Naive B cell (primary cell): Measurements from ENCODE around the gene GABRR3. TPM values are rescaled to one million over a fixed set of nuclear protein-coding genes. Genes with fewer than 3 reads are reported as not detected.

Experiments
- ATAC-seq, 2 donors: fragments of 150-1000 bp; cut with Tn5 transposase; 2 replicates each; pipeline ENCODE4 v1.10.0; 2021; ENCODE audit warnings: low read depth in 2 of 2, mild to moderate bottlenecking in 2 of 2, moderate library complexity in 2 of 2
- DNase-seq: peaks from one replicate; pipeline ENCODE4 v3.0.0; 2022
- H3K27ac Mint-ChIP-seq, 6 donors: one replicate each; pipeline ENCODE4 v1.8.0; 2020 to 2022; ENCODE audit warnings: mild to moderate bottlenecking in 6 of 6, mixed read lengths in 6 of 6, moderate library complexity in 5 of 6, inconsistent platforms in 2 of 6
- H3K27me3 Mint-ChIP-seq, 3 donors: one replicate each; pipeline ENCODE4 v1.8.0; 2021 to 2022; ENCODE audit warnings: mixed read lengths in 3 of 3, mild to moderate bottlenecking in 1 of 3
- H3K36me3 Mint-ChIP-seq, 2 donors: one replicate each; pipeline ENCODE4 v1.8.0; 2020 to 2022; ENCODE audit warnings: mixed read lengths in 2 of 2, inconsistent platforms in 1 of 2, mild to moderate bottlenecking in 1 of 2
- H3K4me1 Mint-ChIP-seq, 3 donors: one replicate each; pipeline ENCODE4 v1.8.0; 2020 to 2022; ENCODE audit warnings: mixed read lengths in 3 of 3, inconsistent platforms in 1 of 3, mild to moderate bottlenecking in 1 of 3, moderate library complexity in 1 of 3
- H3K4me3 Mint-ChIP-seq, 8 donors: one replicate each; pipeline ENCODE4 v1.8.0; 2020 to 2022; ENCODE audit warnings: mild to moderate bottlenecking in 8 of 8, mixed read lengths in 8 of 8, moderate library complexity in 8 of 8, inconsistent platforms in 2 of 8
- H3K9me3 Mint-ChIP-seq, 7 donors: one replicate each; pipeline ENCODE4 v1.8.0; 2020 to 2022; ENCODE audit warnings: mixed read lengths in 7 of 7, mild to moderate bottlenecking in 5 of 7, inconsistent platforms in 2 of 7, moderate library complexity in 1 of 7
- polyA plus RNA-seq, 6 donors: library from polyadenylated mRNA; unstranded; fragments of 300-500 nt; fragmentation: Illumina TruSeq; gene quantifications; one replicate each; pipeline ENCODE4 v1.2.3, GENCODE V29; 2021; ENCODE audit warnings: low read depth in 6 of 6

GABRR3 gene
- polyA plus RNA-seq, 6 donors from 2014 or later = not detected

- no peaks in the 10 kb centered on the region for H3K9me3 Mint-ChIP-seq
- no peak overlapping the region for H3K27ac Mint-ChIP-seq
- H3K4me3 Mint-ChIP-seq = no peak overlapping the region
- DNase-seq = no peak
- ATAC-seq = no peak
- H3K36me3 Mint-ChIP-seq = no peaks in the 10 kb centered on the region
- peaks cover 13 to 26% (median 15%) of the 10 kb centered on the region in 3 donors for H3K27me3 Mint-ChIP-seq
- peaks cover 0 to 5% (median 3%) of the 10 kb centered on the region in 3 donors for H3K4me1 Mint-ChIP-seq
Observed at GRCh38 chr3:98034486-98034885, 629 bp downstream of the GABRR3 start.

GRCh38 chr3:98034036-98034435, 1.1 kb downstream of the GABRR3 start:
- no peak for ATAC-seq
- Mint-ChIP-seq H3K4me3 (no peak overlapping the region), H3K27ac (no peak overlapping the region), H3K27me3 (peaks cover 15 to 30% (median 17%) of the 10 kb centered on the region in 3 donors), H3K9me3 (no peaks in the 10 kb centered on the region), H3K4me1 (peaks cover 0 to under 1% (median 0%) of the 10 kb centered on the region in 3 donors), H3K36me3 (no peaks in the 10 kb centered on the region)
- DNase-seq = no peak

GRCh38 chr3:98032904-98033303, 2.2 kb downstream of the GABRR3 start:
- H3K27me3 Mint-ChIP-seq = peaks cover 19 to 31% (median 22%) of the 10 kb centered on the region in 3 donors
- H3K9me3 Mint-ChIP-seq = no peaks in the 10 kb centered on the region
- DNase-seq (no peak), ATAC-seq (no peak)
- no peaks in the 10 kb centered on the region for H3K36me3 Mint-ChIP-seq
- H3K27ac Mint-ChIP-seq = no peak overlapping the region
- H3K4me1 Mint-ChIP-seq = no peaks in the 10 kb centered on the region
- H3K4me3 Mint-ChIP-seq = no peak overlapping the region

- Mint-ChIP-seq H3K9me3 (no peaks in the 10 kb centered on the region), H3K4me3 (no peak overlapping the region), H3K27ac (no peak overlapping the region), H3K36me3 (no peaks in the 10 kb centered on the region), H3K27me3 (peaks cover 14 to 24% (median 15%) of the 10 kb centered on the region in 3 donors), H3K4me1 (no peaks in the 10 kb centered on the region)
- ATAC-seq (no peak), DNase-seq (no peak)
Observed at GRCh38 chr3:98032265-98032664, 2.9 kb downstream of the GABRR3 start.

GRCh38 chr3:98029083-98029482, 6.0 kb downstream of the GABRR3 start:
- no peak for ATAC-seq

GRCh38 chr3:98027085-98027446, 8.0 kb downstream of the GABRR3 start:
- ATAC-seq = no peak
- H3K27ac Mint-ChIP-seq = peak overlapping the region in 1 of 6 donors; percentile 74
- H3K27me3 Mint-ChIP-seq = peaks cover 9 to 14% (median 10%) of the 10 kb centered on the region in 3 donors
- H3K4me1 Mint-ChIP-seq = peaks cover 0 to 5% (median 5%) of the 10 kb centered on the region in 3 donors
- no peak overlapping the region for H3K4me3 Mint-ChIP-seq
- no peaks in the 10 kb centered on the region for H3K36me3 Mint-ChIP-seq
- H3K9me3 Mint-ChIP-seq = no peaks in the 10 kb centered on the region
- DNase-seq = no peak

More at GRCh38 chr3:98029083-98029482, 6.0 kb downstream of the GABRR3 start:
- H3K4me1 Mint-ChIP-seq = no peaks in the 10 kb centered on the region
- no peaks in the 10 kb centered on the region for H3K36me3 Mint-ChIP-seq
- H3K27me3 Mint-ChIP-seq = peaks cover 9 to 17% (median 11%) of the 10 kb centered on the region in 3 donors
- no peaks in the 10 kb centered on the region for H3K9me3 Mint-ChIP-seq
- DNase-seq = no peak
- H3K27ac Mint-ChIP-seq = no peak overlapping the region
- H3K4me3 Mint-ChIP-seq = no peak overlapping the region

GRCh38 chr3:98026425-98027084, 8.6 kb downstream of the GABRR3 start:
- peaks cover 0 to 5% (median 5%) of the 10 kb centered on the region in 3 donors for H3K4me1 Mint-ChIP-seq
- H3K27me3 Mint-ChIP-seq = peaks cover 9 to 14% (median 10%) of the 10 kb centered on the region in 3 donors
- no peak for ATAC-seq
- no peaks in the 10 kb centered on the region for H3K9me3 Mint-ChIP-seq
- no peak for DNase-seq
- peak overlapping the region in 1 of 6 donors; percentile 74 for H3K27ac Mint-ChIP-seq
- H3K36me3 Mint-ChIP-seq = no peaks in the 10 kb centered on the region
- H3K4me3 Mint-ChIP-seq = no peak overlapping the region

- Mint-ChIP-seq H3K4me1 (peaks cover 0 to 5% (median 5%) of the 10 kb centered on the region in 3 donors), H3K9me3 (no peaks in the 10 kb centered on the region), H3K27ac (no peak overlapping the region), H3K4me3 (no peak overlapping the region), H3K36me3 (no peaks in the 10 kb centered on the region), H3K27me3 (peaks cover 9 to 10% (median 9%) of the 10 kb centered on the region in 3 donors)
- ATAC-seq (no peak), DNase-seq (no peak)
Observed at GRCh38 chr3:98025392-98025945, 9.6 kb downstream of the GABRR3 start.

- peak overlapping the region in 1 of 6 donors; percentile 31 for H3K27ac Mint-ChIP-seq
- no peaks in the 10 kb centered on the region for H3K36me3 Mint-ChIP-seq
- H3K4me1 Mint-ChIP-seq = peaks cover 0 to 5% (median 5%) of the 10 kb centered on the region in 3 donors
- ATAC-seq = peak; percentile 56 to 80
- peaks cover 0 to 4% (median 4%) of the 10 kb centered on the region in 3 donors for H3K27me3 Mint-ChIP-seq
- DNase-seq = peak; percentile 76
- H3K9me3 Mint-ChIP-seq = no peaks in the 10 kb centered on the region
- no peak overlapping the region for H3K4me3 Mint-ChIP-seq
Observed at GRCh38 chr3:98022978-98023820, 11.9 kb downstream of the GABRR3 start.

GRCh38 chr3:98021830-98022560, 13.1 kb downstream of the GABRR3 start:
- no peak for ATAC-seq
- Mint-ChIP-seq H3K4me3 (no peak overlapping the region), H3K4me1 (peaks cover 0 to 5% (median 5%) of the 10 kb centered on the region in 3 donors), H3K36me3 (no peaks in the 10 kb centered on the region), H3K27me3 (peaks cover 0 to 4% (median 4%) of the 10 kb centered on the region in 3 donors), H3K27ac (peak overlapping the region in 1 of 6 donors; percentile 8), H3K9me3 (no peaks in the 10 kb centered on the region)
- DNase-seq = no peak

- ATAC-seq (no peak), DNase-seq (no peak)
- H3K4me3 Mint-ChIP-seq = peak overlapping the region in 1 of 8 donors; percentile 50
- H3K4me1 Mint-ChIP-seq = peaks cover 0 to 5% (median 5%) of the 10 kb centered on the region in 3 donors
- H3K36me3 Mint-ChIP-seq = no peaks in the 10 kb centered on the region
- peaks cover 0 to 4% (median 4%) of the 10 kb centered on the region in 3 donors for H3K27me3 Mint-ChIP-seq
- peaks cover 0 to 5% (median 0%) of the 10 kb centered on the region in 7 donors for H3K9me3 Mint-ChIP-seq
- no peak overlapping the region for H3K27ac Mint-ChIP-seq
Observed at GRCh38 chr3:98020412-98020811, 14.7 kb downstream of the GABRR3 start.

GRCh38 chr3:98018301-98018700, 16.8 kb downstream of the GABRR3 start:
- Mint-ChIP-seq H3K27me3 (peaks cover 0 to 9% (median 3%) of the 10 kb centered on the region in 3 donors), H3K27ac (no peak overlapping the region), H3K9me3 (peaks cover 0 to 5% (median 0%) of the 10 kb centered on the region in 7 donors), H3K4me3 (no peak overlapping the region), H3K4me1 (peaks cover 0 to 5% (median 4%) of the 10 kb centered on the region in 3 donors), H3K36me3 (no peaks in the 10 kb centered on the region)
- ATAC-seq (no peak), DNase-seq (no peak)

GRCh38 chr3:98014268-98014585, 20.9 kb downstream of the GABRR3 start:
- H3K27ac Mint-ChIP-seq = no peak overlapping the region
- H3K4me3 Mint-ChIP-seq = no peak overlapping the region
- H3K36me3 Mint-ChIP-seq = no peaks in the 10 kb centered on the region
- DNase-seq (no peak), ATAC-seq (no peak)
- H3K9me3 Mint-ChIP-seq = peaks cover 0 to 5% (median 0%) of the 10 kb centered on the region in 7 donors
- H3K4me1 Mint-ChIP-seq = no peaks in the 10 kb centered on the region
- peaks cover 0 to 9% (median 5%) of the 10 kb centered on the region in 3 donors for H3K27me3 Mint-ChIP-seq
